Measurements from ENCODE around the gene PAQR9.

Gene PAQR9

DNA sequence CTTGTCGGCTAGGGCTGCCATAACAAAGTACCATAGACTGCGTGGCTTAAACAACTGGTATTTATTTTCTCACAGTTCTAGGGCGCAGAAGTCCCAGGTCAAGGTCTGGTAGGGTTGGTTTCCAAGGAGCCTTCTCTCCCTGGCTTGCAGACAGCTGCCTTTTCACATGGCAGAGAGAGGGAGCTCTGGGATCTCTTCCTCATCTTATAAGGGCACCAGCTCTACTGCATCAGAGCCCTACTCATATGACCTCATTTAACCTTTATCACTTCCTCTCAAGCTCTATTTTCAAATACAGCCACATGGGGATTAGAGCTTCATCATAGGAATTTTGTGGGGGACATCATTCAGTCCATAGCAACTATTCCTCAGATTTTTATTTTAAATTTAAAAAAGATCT is 17.6 kb upstream of the PAQR9 start:
- DNase-seq: no peak

DNA sequence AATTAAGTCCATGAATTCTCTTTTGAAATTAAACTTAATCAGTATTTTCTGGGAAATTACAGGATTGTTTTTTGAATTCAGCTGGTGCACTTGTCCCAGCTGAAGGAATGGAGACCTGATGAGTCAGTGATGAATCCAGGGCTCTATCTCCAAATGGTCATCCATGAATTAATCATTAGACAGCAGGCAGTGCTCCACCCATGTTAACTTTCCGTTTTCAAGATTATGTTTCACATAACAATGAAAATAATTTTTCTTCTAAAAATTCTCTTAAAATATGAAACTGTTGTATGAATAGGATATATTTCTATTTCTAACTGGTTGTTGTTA is 13.9 kb upstream of the PAQR9 start:
- DNase-seq: no peak

DNA sequence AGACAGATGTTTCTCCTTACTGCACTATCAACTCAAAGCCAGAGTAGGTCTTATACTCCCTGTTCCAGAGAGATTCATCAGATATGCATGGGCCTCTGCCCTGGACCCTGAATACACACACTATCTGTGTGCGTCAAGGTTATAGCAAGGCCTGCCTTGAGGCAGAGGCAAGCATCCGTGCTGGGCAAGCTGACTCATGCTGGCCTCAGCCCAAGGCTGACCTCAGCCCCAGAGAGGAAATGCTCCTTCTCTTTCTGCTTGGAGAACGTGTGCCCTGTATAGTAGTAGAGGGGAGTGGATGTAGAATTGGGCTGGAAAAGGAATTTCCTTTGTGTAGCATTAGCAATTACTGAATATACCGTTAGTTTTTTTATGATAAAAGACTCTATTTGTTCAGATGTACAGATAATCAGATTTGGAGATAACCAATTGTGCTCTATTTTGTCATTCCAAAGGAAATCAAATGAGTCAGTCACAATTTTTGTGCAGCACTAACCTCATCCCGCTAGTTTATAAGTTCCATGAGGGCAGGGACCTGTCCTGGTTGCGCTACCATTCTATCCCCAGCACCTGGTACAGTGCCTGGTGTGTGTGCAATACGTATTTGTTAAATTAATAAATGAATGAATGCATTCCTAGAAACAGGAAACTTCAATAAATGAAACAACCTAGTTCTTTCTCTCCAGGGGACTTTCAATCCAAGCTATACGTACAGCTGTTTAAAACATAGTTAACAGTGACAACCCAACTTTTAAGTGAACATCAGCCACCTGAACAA is 13.3 kb upstream of the PAQR9 start:
- DNase-seq: no peak

DNA sequence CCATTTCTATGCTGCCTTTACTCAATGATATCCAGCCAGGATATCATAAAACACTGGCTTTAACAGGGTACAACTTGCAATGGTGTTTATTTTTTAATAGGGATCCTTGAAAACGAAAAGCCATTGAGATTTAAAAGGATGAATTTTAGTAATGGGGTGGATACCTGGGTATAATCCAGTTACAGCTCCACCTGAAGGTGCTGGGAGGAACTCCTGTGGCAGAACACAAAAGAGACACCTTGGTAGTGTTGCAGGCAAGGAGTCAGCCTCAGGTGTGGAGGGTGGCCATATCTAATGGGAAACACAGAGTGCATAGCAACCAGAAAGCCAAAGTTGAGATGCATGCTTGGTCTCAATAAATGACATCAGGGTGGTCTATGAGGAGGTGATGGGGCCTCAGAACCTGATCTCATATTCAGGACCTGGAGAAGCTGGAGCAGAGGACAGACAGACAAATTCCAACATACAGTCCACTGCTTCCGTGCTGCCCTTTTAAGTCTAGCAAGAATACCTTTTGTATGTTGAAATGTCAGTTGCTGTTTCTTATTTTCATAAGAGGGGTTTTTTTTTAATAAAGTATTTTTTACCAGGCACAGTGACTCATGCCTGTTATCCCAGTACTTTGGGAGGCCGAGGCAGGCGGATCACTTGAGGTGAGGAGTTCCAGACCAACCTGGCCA is 12.0 kb upstream of the PAQR9 start:
- no peak for DNase-seq

DNA sequence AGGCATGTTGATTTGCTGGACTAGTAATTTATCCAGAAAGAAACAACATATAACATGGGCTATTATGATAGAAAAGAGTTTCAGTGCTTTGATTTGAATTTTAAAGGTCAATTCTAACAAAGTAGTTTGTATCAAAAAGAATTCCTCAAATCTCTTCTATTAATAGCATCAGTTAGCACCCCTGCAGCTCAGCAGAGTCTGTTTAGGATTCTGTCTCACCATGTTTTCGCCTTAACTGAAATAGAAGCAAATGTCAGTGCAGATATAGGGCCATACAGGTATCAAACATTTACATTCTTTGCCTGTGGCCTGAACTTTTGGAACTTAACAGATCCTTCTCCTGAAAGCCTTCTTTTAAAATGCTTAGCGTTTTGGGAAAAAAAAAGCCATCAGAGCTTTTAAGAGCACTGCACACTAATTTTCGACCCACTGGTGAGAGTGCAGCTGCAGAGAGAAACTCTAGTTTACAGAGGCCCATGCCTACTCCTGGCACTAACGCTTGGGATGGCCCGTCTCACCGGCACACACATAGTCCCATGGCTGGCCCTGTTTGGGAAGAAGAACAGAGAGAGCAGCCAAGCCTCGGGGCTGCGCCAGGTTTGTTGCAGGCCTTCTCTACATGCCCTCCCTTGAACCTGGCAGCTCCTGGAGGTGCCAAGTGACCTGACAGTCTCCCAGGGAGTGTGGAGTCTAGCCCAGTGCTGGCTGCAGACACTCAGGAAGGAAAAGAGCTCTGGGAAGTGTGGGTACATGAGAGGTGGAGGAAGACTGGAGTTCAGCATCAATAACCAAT is 9.9 kb upstream of the PAQR9 start:
- no peak for DNase-seq

DNA sequence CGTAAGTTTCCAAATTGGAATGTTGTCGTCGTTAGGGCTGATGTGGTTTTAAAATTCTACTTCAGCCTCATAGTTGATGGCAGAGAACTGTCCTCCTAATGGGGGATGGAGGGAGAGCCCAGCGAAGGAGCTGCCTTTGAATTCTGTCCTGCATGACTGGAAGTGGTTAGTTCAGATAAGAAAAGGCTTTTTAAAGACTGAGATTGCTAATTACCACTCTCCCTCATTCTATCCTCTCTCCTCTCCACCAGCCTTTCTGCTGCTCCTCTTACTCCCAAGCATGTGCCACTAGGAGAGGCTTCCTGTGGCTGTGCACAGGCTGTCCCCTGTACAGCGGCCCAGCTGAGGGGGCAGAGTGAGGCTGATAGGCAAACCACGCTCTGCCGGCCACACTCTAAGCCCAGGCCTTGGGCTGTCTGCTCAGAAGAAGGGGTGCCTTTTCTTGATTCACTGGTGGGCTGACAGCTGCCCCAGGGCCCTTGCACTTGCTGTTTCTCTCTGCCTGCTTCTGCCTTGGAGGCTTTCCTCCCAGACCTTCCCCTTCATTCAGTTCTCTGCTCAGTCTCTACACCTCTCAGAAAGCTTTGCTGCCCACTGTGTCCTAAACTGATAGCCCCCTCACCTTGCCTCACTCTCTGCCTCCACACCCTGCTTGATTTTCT is 8.7 kb upstream of the PAQR9 start:
- DNase-seq: no peak

DNA sequence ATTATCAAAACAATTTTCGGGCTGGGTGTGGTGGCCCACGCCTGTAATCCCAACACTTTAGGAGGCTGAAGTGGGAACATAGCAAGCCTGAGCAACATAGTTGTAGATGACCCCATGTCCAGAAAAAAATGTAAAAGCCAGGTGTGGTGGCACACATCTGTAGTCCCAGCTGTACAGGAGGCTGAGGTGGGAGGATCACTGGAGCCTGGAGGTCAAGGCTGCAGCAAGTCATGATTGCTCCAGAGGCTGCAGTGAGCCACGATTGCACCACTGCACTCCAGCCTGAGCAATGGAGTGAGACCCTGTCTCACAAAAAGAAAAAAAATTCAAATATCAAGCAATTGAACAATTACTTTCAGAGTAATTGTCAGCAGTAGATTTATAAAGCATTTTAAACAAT is 8.0 kb upstream of the PAQR9 start:
- no peak for DNase-seq

DNA sequence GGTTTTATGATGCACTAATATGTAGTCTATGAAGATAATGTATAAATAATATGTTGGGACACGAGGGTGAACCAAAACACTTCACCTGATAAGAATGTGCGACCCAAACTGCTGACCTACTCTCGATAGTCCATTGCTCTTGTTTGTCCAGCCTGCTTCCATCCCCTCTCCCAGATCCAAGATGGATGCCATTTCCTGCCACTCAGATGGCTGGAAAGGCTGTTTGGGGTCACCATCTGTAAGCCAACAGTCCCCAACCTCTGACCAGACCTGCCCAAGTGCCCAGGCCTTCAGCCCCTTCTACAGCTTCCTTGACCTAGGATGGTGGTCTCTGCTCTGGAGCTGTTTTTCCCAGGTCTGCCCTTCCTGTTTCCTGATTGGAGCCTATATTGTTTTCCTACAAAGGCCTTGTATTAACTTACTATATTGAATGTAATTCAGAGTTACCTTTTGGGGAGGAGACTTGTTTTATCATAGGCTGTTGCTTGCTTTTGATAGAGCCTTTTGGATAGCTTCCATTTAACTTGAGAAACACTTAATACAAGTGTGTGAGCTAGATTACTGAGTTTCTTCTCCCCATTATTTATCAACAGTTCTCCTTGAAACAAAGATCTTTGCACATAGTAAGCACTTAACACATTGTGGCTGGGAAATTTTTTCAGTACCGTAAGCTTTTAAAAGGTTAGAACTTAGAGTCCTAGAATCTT is 5.0 kb upstream of the PAQR9 start:
- DNase-seq: no peak

DNA sequence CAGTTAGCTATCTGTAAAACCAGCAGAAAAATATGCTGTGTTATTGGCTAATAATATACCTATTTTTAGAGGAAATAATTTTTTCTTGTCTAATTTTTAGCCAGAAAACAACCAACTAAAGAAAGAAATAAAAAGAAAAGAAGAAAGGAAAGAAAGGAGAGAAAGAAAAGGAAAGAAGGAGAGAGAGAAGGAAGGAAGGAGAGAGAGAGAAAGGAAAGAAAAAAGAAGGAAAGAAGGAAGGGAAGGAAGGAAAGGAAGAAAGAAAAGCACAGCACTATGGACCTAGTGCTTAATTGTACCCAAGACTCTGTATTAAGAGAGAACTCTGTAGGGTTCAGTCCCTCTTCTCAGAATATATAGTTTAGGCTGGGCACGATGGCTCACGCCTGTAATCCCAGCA is 3.3 kb upstream of the PAQR9 start:
- no peak for DNase-seq

DNA sequence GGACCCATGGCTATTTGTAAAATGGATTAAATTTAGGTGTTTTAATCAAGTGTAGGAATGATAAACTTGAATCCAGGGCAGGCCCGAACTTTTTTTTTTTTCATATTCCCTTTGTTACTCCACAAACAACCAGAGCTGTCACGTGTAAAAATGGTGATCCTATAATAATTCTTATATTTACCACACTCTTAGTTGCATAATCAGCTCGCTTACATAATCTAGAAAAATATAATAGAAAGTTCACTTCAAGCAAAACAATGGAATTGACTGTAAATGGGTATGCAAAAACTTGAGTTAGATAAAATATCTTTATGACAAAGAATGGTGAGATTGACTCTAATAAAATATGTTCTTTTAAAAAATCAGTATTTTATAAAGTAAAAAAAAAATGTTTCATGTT is 2.1 kb upstream of the PAQR9 start:
- DNase-seq: no peak

DNA sequence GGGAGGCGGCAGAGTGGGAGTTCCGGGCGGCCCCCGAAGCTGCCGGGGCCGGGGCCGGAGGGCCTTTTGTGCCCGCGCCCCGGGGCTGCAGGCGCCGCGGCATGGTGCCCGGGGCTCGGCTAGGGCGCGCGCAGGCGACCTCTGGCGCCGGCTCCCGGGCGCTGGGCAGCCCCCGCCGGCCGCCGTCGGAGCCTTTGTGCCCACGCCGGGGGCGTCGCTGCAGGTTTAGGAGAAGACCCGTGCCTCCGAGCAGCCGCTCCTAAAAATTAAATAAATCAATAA is 299 bp downstream of the PAQR9 start:
- no peak for DNase-seq

DNA sequence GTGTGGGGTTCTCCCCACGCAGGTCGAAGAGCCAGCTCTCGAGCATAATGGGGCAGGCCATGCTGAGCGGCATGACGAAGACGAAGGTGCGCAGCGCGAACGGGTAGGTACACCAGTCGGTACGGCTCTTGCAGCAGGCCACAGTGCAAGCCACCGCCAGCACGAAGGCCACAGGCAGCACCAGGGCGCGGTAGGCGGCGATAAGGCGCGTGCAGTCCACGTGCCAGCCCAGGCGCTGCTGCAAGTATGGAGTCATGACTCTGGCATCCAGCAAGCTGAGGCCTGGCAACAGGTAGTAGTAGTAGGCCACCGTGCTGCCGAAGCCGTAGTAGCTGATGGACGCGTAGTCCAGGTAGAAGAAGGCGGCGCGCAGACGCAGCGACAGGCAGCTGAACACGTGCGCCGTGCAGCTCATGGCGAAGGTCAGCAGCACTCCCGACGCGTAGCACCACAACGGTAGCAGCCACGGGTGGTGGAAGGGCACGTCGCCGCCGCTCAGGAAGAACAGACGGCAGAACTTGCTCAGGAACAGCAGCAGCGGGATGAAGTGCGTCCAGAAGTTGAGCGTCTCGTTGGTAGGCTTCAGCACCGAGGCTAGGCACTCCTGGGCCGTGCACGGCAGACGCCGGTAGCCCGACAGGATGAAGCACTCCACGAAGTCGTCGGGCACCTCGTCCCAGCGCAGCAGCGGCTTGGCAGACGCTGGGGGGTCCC is 797 bp downstream of the PAQR9 start:
- no peak for DNase-seq

DNA sequence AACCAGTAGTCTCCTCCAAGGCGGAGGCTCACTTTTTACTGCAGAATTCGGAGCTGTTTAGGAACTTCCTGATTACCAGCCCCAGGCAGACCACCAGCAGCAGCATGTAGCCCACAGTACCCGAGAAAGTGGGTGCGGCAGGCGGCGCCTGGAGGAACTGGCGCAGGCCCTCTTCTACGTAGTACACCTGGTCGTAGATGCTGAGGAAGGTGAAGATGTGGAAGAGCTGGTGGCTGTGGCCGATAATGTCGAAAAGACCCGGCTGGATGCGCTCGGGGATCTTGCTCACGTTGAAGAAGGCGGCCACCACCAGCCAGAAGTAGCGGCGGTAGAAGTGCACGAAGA is 1.3 kb downstream of the PAQR9 start:
- DNase-seq: no peak

DNA sequence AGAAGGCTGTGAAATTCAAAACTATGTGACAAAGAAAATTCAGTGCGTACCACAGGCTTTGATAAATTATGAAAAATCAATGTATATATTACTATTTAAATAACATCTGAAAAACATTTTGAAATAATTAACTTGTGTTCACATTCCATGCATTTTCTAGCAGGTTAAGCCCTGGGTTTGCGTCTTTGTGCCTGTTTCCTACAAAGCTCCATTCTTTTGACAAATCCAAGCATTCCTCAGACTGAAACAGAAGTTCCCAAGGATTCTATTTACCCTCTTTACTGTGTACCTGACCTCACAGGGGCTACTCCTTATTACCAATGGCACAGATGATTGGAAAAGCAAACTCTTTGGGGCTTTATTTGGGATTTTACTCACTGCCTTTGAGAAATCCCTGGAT is 1.9 kb downstream of the PAQR9 start:
- no peak for DNase-seq

DNA sequence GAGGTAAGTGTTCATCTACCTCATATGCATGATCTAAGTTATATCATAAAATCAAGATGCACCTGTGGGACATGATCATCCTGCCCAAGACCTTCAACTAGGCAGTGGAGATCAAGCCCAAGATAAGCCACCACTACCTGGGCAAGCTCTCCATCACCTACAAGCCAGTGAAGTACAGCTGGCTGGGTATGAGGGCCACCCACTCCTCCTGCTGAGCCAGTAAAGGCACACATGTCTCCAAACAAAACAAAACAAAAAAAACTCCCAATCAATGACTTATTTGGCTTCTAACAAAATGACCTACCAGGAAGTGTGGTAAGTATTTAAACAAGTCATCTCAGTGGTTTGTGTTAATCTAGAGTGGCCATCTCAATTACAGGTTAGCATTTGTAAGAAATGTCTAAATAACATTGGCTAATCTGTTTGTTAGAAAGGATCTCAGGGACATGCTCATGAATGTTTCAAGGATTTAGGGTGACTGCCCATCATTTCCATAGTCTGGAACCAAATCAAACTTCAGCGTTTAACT is 3.1 kb downstream of the PAQR9 start:
- DNase-seq: no peak

DNA sequence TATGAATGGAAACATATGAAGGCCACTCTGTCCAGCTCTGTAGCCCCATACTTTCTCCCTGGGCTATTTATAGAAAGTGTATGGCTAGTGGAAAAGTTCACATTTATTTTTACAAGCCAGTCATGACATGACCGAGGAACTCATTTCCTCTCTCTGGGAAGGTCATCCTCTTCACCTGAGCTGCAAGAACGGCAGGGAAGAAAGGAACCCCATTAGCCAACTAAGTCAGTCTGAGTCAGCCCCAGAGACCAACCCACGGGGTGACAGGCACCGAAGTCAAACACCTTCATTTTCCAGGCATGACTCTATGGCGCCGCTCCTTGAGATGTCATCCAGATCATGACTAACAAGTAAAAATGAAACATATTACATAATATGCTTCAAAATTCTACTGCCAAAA is 4.8 kb downstream of the PAQR9 start:
- no peak for DNase-seq

DNA sequence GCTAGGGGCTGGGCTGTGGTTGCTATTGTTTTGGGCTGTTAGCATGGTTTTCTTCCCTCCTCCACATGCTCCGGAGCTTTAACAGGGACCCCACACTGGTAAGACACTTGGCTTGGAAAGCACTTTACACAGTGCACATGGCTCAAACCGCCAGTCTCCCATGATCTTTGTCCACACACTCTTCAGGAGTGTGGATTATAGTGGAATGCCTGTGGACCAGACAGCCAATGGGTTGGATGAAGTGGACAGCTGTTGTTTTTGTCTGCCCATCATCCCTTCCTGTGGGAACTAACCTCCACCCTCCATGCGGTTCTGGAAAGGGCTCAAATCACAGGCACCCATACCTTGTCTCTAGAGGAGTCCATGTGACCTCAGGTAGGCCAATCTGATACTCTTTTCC is 10.0 kb downstream of the PAQR9 start:
- no peak for DNase-seq

DNA sequence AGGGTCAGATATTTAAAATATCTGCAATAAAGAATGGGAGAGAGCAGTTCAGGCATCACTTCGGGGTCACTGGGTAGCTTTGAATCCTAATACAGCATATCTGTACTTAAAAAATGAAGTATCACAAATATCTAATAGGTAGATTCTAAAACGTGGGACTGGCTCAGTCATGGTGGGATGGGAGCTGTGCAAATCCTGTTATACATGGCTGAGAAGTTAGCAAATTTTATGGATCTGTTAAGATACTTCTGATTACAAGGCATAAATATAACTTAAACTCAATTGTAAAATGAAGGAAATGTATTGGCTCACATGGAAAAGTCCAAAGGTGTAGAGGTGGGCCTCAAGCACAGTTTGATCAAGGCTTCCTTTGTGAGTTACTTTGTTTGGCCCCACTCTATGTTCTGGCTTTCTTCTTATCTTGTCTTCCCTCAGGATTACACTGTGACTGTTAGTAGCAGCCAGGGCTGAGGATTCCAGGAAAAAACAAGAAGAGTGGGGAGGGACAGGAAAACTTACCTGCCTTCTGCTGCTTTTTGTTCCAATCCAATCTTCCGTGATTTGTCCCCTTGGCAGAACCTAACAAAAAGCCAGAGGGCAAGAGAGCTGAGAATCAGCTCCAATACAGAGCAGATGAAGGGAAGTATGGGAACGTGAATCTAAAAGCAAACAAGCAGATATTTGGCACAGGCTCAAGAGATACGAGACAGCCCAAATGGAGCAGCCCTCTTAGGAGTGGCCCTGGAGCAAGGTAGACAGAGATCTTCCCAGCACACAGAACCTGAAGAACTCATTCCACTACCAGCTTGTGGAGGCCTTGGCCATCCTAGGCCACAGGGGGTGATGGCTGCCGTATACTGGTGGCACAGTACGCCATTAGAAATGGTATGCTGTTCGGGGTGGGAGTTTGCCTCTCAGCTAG is 10.9 kb downstream of the PAQR9 start:
- no peak for DNase-seq

DNA sequence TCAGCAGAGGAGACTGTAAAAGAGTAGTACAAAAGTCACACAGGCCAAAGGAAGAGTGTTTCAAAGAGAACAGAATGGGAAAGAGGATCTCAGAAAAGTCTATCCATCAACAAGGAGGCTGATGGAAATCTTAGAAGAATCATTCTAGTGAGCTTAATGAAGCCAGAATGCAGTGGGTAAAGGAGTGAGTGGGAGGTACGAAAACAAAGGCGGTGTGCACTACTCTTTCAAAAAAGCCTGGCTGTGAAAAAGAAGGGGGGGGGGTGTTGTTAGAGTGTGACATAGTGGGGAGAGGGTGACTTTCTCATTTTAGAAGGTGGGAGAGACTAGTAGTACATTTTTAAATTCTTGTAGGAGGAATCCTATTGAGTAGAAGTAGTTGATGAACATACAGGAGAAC is 11.7 kb downstream of the PAQR9 start:
- DNase-seq: no peak

DNA sequence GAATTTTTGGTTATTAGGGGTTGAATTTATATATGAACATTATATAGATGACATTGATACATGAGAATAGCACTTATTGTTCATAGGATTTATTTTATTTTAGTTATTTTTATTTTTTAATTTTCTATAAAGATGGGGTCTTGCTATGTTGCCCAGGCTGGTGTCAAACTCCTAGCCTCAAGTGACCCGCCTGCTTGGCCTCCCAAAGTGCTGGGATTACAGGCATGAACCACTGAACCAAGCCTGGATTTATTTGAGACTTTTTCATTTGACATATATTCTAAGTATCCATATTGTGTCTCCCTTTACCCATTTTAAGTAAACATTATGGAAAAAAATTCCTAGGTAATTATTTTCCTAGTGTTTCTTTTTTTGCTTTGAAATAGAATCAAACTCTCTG is 12.5 kb downstream of the PAQR9 start:
- DNase-seq: no peak
